Measurements from ENCODE around the gene MNT. TPM values are rescaled to one million over a fixed set of nuclear protein-coding genes. Genes with fewer than 3 reads are reported as not detected.
A peak's percentile ranks its signal among the peaks of the same experiment; 100 is the strongest.

MNT gene
- polyA plus RNA-seq, 1 experiment = 2.2 TPM

GRCh38 chr17:2412561-2413021 lies 11.7 kb upstream of the MNT start:
- no peaks in the 10 kb centered on the region for H3K27me3 ChIP-seq (ENCODE audit: control insufficient read depth, insufficient read depth, low read length)
- H3K27ac ChIP-seq (ENCODE audit: low read depth, low read length) = peak overlapping the region; percentile 31
- no peak overlapping the region for H3K4me3 ChIP-seq (ENCODE audit: low read depth, low read length)
- ChIA-PET CTCF (interaction anchor here (10.2 kb wide), 1 partner anchor 30 kb away, joined by 320 read pairs; no protein-coding TSS in a partner anchor), POLR2A (interaction anchor here (1.0 kb wide), 1 partner anchor 11 kb away, joined by 3 read pairs; the partner anchor contains the start of gene MNT)
- TF ChIP-seq CTCF (IDR thresholded peaks at IDR 0.05; ENCODE audit: low read depth, low read length) = no peak
- no peak for DNase-seq (ENCODE audit: low read depth, low spot score)
- H3K9me3 ChIP-seq (ENCODE audit: control insufficient read depth, insufficient read depth, low read length) = no peaks in the 10 kb centered on the region

DNA sequence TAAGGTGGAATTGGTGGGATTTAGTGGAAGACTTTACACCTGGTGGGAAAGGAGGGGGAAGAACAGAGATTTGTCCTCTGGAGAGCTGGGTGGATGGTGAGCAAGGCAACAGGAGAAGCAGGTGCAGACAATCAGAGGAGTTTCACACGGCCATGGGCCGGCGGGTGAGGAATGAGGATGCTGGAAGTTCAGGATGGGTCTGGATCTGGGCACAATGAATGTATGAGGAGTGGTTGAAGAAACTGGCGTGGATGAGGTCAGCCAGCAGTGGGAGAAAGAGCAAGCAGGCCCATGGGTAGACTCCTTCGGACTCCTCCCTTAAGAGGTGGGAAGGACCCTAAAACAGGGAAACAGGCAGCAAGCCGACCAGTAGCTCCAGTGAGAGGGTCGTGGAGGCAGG lies 10.1 kb upstream of the MNT start:
- Histone ChIP-seq H3K27ac (ENCODE audit: low read depth, low read length) (no peak overlapping the region), H3K4me3 (ENCODE audit: low read depth, low read length) (no peak overlapping the region), H3K9me3 (ENCODE audit: control insufficient read depth, insufficient read depth, low read length) (no peaks in the 10 kb centered on the region), H3K27me3 (ENCODE audit: control insufficient read depth, insufficient read depth, low read length) (no peaks in the 10 kb centered on the region)
- CTCF ChIA-PET = interaction anchor here (1.2 to 10.2 kb wide), 2 partner anchors 28 to 57 kb away, joined by 4 to 320 read pairs; no protein-coding TSS in a partner anchor
- no peak for DNase-seq (ENCODE audit: low read depth, low spot score)
- POLR2A ChIA-PET = interaction anchor here (0.6 kb wide), 1 partner anchor 1263 kb away, joined by 3 read pairs; no protein-coding TSS in a partner anchor
- no peak for TF ChIP-seq CTCF (IDR thresholded peaks at IDR 0.05; ENCODE audit: low read depth, low read length)

GRCh38 chr17:2406903-2407790 lies 6.3 kb upstream of the MNT start:
- no peaks in the 10 kb centered on the region for H3K9me3 ChIP-seq (ENCODE audit: control insufficient read depth, insufficient read depth, low read length)
- no peak for TF ChIP-seq CTCF (IDR thresholded peaks at IDR 0.05; ENCODE audit: low read depth, low read length)
- no peaks in the 10 kb centered on the region for H3K27me3 ChIP-seq (ENCODE audit: control insufficient read depth, insufficient read depth, low read length)
- no peak overlapping the region for H3K4me3 ChIP-seq (ENCODE audit: low read depth, low read length)
- ChIA-PET POLR2A (interaction anchor here (0.6 to 1.4 kb wide), 7 partner anchors 9 to 104 kb away, joined by 3 to 5 read pairs (median 3); partner anchors contain the start of genes SMG6 and SRR), CTCF (interaction anchor here (1.0 to 3.3 kb wide), 4 partner anchors 9 to 54 kb away, joined by 3 to 32 read pairs (median 14); no protein-coding TSS in a partner anchor)
- peak overlapping the region; percentile 95 for H3K27ac ChIP-seq (ENCODE audit: low read depth, low read length)
- DNase-seq (ENCODE audit: low read depth, low spot score) = no peak

- no peaks in the 10 kb centered on the region; the same call in 1 of the 2 replicates for H3K9me3 ChIP-seq (ENCODE audit: control insufficient read depth, insufficient read depth, low read length)
- H3K4me3 ChIP-seq (ENCODE audit: low read depth, low read length) = no peak overlapping the region
- H3K27me3 ChIP-seq (ENCODE audit: control insufficient read depth, insufficient read depth, low read length) = no peaks in the 10 kb centered on the region
- TF ChIP-seq CTCF (IDR thresholded peaks at IDR 0.05; ENCODE audit: low read depth, low read length) = no peak
- POLR2A ChIA-PET = interaction anchor here (0.6 to 1.4 kb wide), 6 partner anchors 10 to 103 kb away, joined by 3 to 5 read pairs (median 4); partner anchors contain the start of genes SMG6 and SRR
- DNase-seq (ENCODE audit: low read depth, low spot score) = no peak
- CTCF ChIA-PET = interaction anchor here (0.6 to 3.3 kb wide), 4 partner anchors 9 to 515 kb away, joined by 3 to 32 read pairs (median 14); no protein-coding TSS in a partner anchor
- H3K27ac ChIP-seq (ENCODE audit: low read depth, low read length) = peak overlapping the region; percentile 95
These were observed 5.5 kb upstream of the MNT start for GRCh38 chr17:2406271-2406902.

All from AG04450 (cell line).